ENCODE results near the gene HIP1. TPM values are rescaled to one million over a fixed set of nuclear protein-coding genes. Genes with fewer than 3 reads are reported as not detected.

HIP1 gene
- polyA plus RNA-seq, 4 donors, result 0.22 to 7.1 (median 2.2) TPM

- H3K36me3 ChIP-seq (ENCODE audit: control insufficient read depth in 3 of 3, insufficient read depth in 2 of 3, low read depth in 1 of 3, low read length in 3 of 3), result peaks cover 0 to 8% (median 0%) of the 10 kb centered on the region in 3 donors
- 94 to 97% (median 95%) methylated on average over 2 of the region's 2 CpGs for WGBS, 3 donors
- H3K27me3 ChIP-seq (ENCODE audit: control insufficient read depth in 3 of 3, insufficient read depth in 3 of 3, low read length in 3 of 3), result no peaks in the 10 kb centered on the region
- H3K9me3 ChIP-seq (ENCODE audit: control insufficient read depth in 2 of 2, insufficient read depth in 1 of 2, low read depth in 1 of 2, low read length in 1 of 2), result peaks cover 0 to 5% of the 10 kb centered on the region in 2 donors
- FAIRE-seq (no peak), DNase-seq (no peak)
- no peak overlapping the region for H3K4me3 ChIP-seq (ENCODE audit: low read depth in 1 of 3, low read length in 3 of 3)
- no peak overlapping the region for H3K27ac ChIP-seq (ENCODE audit: low read depth in 1 of 3, low read length in 2 of 3)
- no peaks in the 10 kb centered on the region for H3K4me1 ChIP-seq (ENCODE audit: control insufficient read depth in 3 of 3, insufficient read depth in 2 of 3, low read depth in 1 of 3, low read length in 2 of 3)
Measured at GRCh38 chr7:75590373-75591005, 148.3 kb downstream of the HIP1 start.

DNA sequence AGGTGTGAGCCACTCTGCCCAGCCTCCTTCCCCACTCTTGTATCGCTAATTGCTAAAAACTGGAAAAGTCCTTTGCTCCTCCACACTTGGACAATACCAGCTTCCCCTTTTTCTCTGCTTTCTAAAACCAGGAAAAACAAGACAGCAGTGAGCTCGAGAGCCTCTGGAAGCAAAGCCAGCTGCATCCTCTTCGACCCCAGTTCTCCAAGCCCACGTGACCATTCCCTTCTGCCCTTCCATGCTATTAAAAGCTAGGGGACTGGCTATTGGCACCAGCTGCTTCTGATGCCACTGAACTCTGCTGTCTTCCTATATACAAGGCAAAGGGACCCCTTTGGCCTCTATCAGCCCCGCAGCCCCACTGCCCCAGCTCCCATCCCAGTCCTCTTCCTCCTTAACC, 154.4 kb downstream of the HIP1 start:
- WGBS, 3 donors, result 80 to 94% (median 91%) methylated on average over 5 of the region's 5 CpGs
- FAIRE-seq, result no peak
- no peaks in the 10 kb centered on the region for H3K4me1 ChIP-seq (ENCODE audit: control insufficient read depth in 3 of 3, insufficient read depth in 2 of 3, low read depth in 1 of 3, low read length in 2 of 3)
- H3K27ac ChIP-seq (ENCODE audit: low read depth in 1 of 3, low read length in 2 of 3), result no peak overlapping the region
- H3K27me3 ChIP-seq (ENCODE audit: control insufficient read depth in 3 of 3, insufficient read depth in 3 of 3, low read length in 3 of 3), result no peaks in the 10 kb centered on the region
- DNase-seq, result no peak
- no peaks in the 10 kb centered on the region for H3K9me3 ChIP-seq (ENCODE audit: control insufficient read depth in 2 of 2, insufficient read depth in 1 of 2, low read depth in 1 of 2, low read length in 1 of 2)
- H3K36me3 ChIP-seq (ENCODE audit: control insufficient read depth in 3 of 3, insufficient read depth in 2 of 3, low read depth in 1 of 3, low read length in 3 of 3), result peaks cover 0 to 13% (median 0%) of the 10 kb centered on the region in 3 donors
- no peak overlapping the region for H3K4me3 ChIP-seq (ENCODE audit: low read depth in 1 of 3, low read length in 3 of 3)

- no peak overlapping the region for H3K4me3 ChIP-seq (ENCODE audit: low read depth in 1 of 3, low read length in 3 of 3)
- DNase-seq (no peak), FAIRE-seq (no peak)
- peaks cover 0 to 13% (median 0%) of the 10 kb centered on the region in 3 donors for H3K36me3 ChIP-seq (ENCODE audit: control insufficient read depth in 3 of 3, insufficient read depth in 2 of 3, low read depth in 1 of 3, low read length in 3 of 3)
- no peak overlapping the region for H3K27ac ChIP-seq (ENCODE audit: low read depth in 1 of 3, low read length in 2 of 3)
- no peaks in the 10 kb centered on the region for H3K9me3 ChIP-seq (ENCODE audit: control insufficient read depth in 2 of 2, insufficient read depth in 1 of 2, low read depth in 1 of 2, low read length in 1 of 2)
- no peaks in the 10 kb centered on the region for H3K4me1 ChIP-seq (ENCODE audit: control insufficient read depth in 3 of 3, insufficient read depth in 2 of 3, low read depth in 1 of 3, low read length in 2 of 3)
- no peaks in the 10 kb centered on the region for H3K27me3 ChIP-seq (ENCODE audit: control insufficient read depth in 3 of 3, insufficient read depth in 3 of 3, low read length in 3 of 3)
- WGBS, 3 donors, result 92 to 95% (median 93%) methylated on average over 12 of the region's 12 CpGs
Measured at GRCh38 chr7:75583255-75583654, 155.5 kb downstream of the HIP1 start.

GRCh38 chr7:75579899-75580298, 158.8 kb downstream of the HIP1 start:
- H3K4me3 ChIP-seq (ENCODE audit: low read depth in 1 of 3, low read length in 3 of 3), result no peak overlapping the region
- no peaks in the 10 kb centered on the region for H3K9me3 ChIP-seq (ENCODE audit: control insufficient read depth in 2 of 2, insufficient read depth in 1 of 2, low read depth in 1 of 2, low read length in 1 of 2)
- DNase-seq, result no peak
- no peak for FAIRE-seq
- 73 to 93% (median 87%) methylated on average over 6 of the region's 6 CpGs for WGBS, 3 donors
- peaks cover 0 to 10% (median 0%) of the 10 kb centered on the region in 3 donors for H3K36me3 ChIP-seq (ENCODE audit: control insufficient read depth in 3 of 3, insufficient read depth in 2 of 3, low read depth in 1 of 3, low read length in 3 of 3)
- no peaks in the 10 kb centered on the region for H3K27me3 ChIP-seq (ENCODE audit: control insufficient read depth in 3 of 3, insufficient read depth in 3 of 3, low read length in 3 of 3)
- no peaks in the 10 kb centered on the region for H3K4me1 ChIP-seq (ENCODE audit: control insufficient read depth in 3 of 3, insufficient read depth in 2 of 3, low read depth in 1 of 3, low read length in 2 of 3)
- H3K27ac ChIP-seq (ENCODE audit: low read depth in 1 of 3, low read length in 2 of 3), result no peak overlapping the region

GRCh38 chr7:75578081-75578480, 160.7 kb downstream of the HIP1 start:
- no peak overlapping the region for H3K4me3 ChIP-seq (ENCODE audit: low read depth in 1 of 3, low read length in 3 of 3)
- no peak overlapping the region for H3K27ac ChIP-seq (ENCODE audit: low read depth in 1 of 3, low read length in 2 of 3)
- WGBS, 3 donors, result 90 to 94% (median 93%) methylated on average over 7 of the region's 7 CpGs
- no peaks in the 10 kb centered on the region for H3K27me3 ChIP-seq (ENCODE audit: control insufficient read depth in 3 of 3, insufficient read depth in 3 of 3, low read length in 3 of 3)
- peaks cover 0 to 16% (median 0%) of the 10 kb centered on the region in 3 donors for H3K36me3 ChIP-seq (ENCODE audit: control insufficient read depth in 3 of 3, insufficient read depth in 2 of 3, low read depth in 1 of 3, low read length in 3 of 3)
- FAIRE-seq (no peak), DNase-seq (no peak)
- H3K9me3 ChIP-seq (ENCODE audit: control insufficient read depth in 2 of 2, insufficient read depth in 1 of 2, low read depth in 1 of 2, low read length in 1 of 2), result no peaks in the 10 kb centered on the region
- no peaks in the 10 kb centered on the region for H3K4me1 ChIP-seq (ENCODE audit: control insufficient read depth in 3 of 3, insufficient read depth in 2 of 3, low read depth in 1 of 3, low read length in 2 of 3)

GRCh38 chr7:75575488-75576121, 163.1 kb downstream of the HIP1 start:
- DNase-seq (no peak), FAIRE-seq (no peak)
- Histone ChIP-seq H3K4me1 (ENCODE audit: control insufficient read depth in 3 of 3, insufficient read depth in 2 of 3, low read depth in 1 of 3, low read length in 2 of 3) (no peaks in the 10 kb centered on the region), H3K27me3 (ENCODE audit: control insufficient read depth in 3 of 3, insufficient read depth in 3 of 3, low read length in 3 of 3) (no peaks in the 10 kb centered on the region), H3K9me3 (ENCODE audit: control insufficient read depth in 2 of 2, insufficient read depth in 1 of 2, low read depth in 1 of 2, low read length in 1 of 2) (no peaks in the 10 kb centered on the region), H3K27ac (ENCODE audit: low read depth in 1 of 3, low read length in 2 of 3) (no peak overlapping the region), H3K36me3 (ENCODE audit: control insufficient read depth in 3 of 3, insufficient read depth in 2 of 3, low read depth in 1 of 3, low read length in 3 of 3) (peaks cover 0 to 16% (median 0%) of the 10 kb centered on the region in 3 donors), H3K4me3 (ENCODE audit: low read depth in 1 of 3, low read length in 3 of 3) (no peak overlapping the region)
- WGBS, 3 donors, result 88 to 91% (median 88%) methylated on average over 13 of the region's 13 CpGs

DNA sequence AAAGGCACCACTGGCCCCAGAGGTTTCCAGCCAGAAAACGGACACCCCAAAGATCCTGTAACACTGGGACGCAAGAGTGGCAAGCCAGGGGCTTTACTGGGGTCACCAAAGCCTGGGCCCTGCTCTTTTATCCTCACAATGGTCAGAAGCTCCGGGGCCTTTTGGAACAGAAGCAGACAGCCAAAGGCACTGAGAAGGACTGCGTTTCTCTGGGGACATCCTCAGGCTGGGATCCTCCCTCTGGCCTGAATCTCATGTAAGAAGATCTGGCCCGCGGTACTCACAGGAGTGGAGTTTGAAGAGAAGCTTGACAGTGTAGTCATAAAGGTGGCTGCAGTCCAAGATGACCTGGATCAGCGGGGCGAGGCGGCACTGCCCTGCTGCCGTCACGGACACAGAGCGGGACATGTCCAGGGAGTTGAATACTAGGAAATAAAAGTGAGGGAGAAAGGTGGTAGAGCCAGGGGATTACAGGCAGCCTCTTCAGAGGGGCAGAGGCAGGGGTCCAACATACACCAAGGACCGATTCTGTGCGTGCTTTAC, 165.2 kb downstream of the HIP1 start:
- Histone ChIP-seq H3K36me3 (ENCODE audit: control insufficient read depth in 3 of 3, insufficient read depth in 2 of 3, low read depth in 1 of 3, low read length in 3 of 3) (peaks cover 0 to 13% (median 0%) of the 10 kb centered on the region in 3 donors), H3K4me3 (ENCODE audit: low read depth in 1 of 3, low read length in 3 of 3) (no peak overlapping the region), H3K27ac (ENCODE audit: low read depth in 1 of 3, low read length in 2 of 3) (no peak overlapping the region), H3K9me3 (ENCODE audit: control insufficient read depth in 2 of 2, insufficient read depth in 1 of 2, low read depth in 1 of 2, low read length in 1 of 2) (no peaks in the 10 kb centered on the region), H3K4me1 (ENCODE audit: control insufficient read depth in 3 of 3, insufficient read depth in 2 of 3, low read depth in 1 of 3, low read length in 2 of 3) (no peaks in the 10 kb centered on the region), H3K27me3 (ENCODE audit: control insufficient read depth in 3 of 3, insufficient read depth in 3 of 3, low read length in 3 of 3) (no peaks in the 10 kb centered on the region)
- DNase-seq (no peak), FAIRE-seq (no peak)
- WGBS, 3 donors, result 93 to 95% (median 95%) methylated on average over 14 of the region's 14 CpGs

DNA sequence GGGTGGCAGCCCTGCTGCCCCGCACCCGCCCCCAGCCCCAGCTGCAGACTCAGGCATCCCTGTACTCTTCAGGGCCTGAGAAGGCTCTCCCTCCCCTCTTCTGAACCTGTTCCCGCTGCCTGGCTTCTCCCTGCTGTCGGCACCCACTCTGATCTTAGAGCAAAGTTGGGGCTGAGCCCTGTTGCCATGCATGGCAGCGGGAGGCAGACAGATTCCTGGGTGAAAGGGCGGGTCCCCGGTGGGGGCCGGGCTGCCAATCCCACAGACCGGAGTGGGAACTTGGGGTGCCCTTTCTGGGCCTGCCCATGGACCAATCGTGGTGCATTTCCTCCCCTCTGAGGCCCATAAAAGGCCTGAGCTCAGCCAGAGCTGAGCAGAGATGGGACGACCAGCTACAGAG, 165.9 kb downstream of the HIP1 start:
- H3K27me3 ChIP-seq (ENCODE audit: control insufficient read depth in 3 of 3, insufficient read depth in 3 of 3, low read length in 3 of 3), result no peaks in the 10 kb centered on the region
- H3K9me3 ChIP-seq (ENCODE audit: control insufficient read depth in 2 of 2, insufficient read depth in 1 of 2, low read depth in 1 of 2, low read length in 1 of 2), result no peaks in the 10 kb centered on the region
- no peak for DNase-seq
- no peaks in the 10 kb centered on the region for H3K4me1 ChIP-seq (ENCODE audit: control insufficient read depth in 3 of 3, insufficient read depth in 2 of 3, low read depth in 1 of 3, low read length in 2 of 3)
- no peak overlapping the region for H3K27ac ChIP-seq (ENCODE audit: low read depth in 1 of 3, low read length in 2 of 3)
- FAIRE-seq, result no peak
- H3K36me3 ChIP-seq (ENCODE audit: control insufficient read depth in 3 of 3, insufficient read depth in 2 of 3, low read depth in 1 of 3, low read length in 3 of 3), result peaks cover 0 to 17% (median 0%) of the 10 kb centered on the region in 3 donors
- H3K4me3 ChIP-seq (ENCODE audit: low read depth in 1 of 3, low read length in 3 of 3), result no peak overlapping the region
- WGBS, 3 donors, result 88 to 93% (median 91%) methylated on average over 10 to 11 of the region's 11 CpGs
